ENCODE measurements around the gene GRM8. TPM values are rescaled to one million over a fixed set of nuclear protein-coding genes. Genes with fewer than 3 reads are reported as not detected.

The GRM8 gene
- total and polyA plus RNA-seq, 9 of the 15 experiments (the other 6 are each of a cell fraction or from before 2014, with no cell fraction given) = 0.13 TPM; not detected in 7

DNA sequence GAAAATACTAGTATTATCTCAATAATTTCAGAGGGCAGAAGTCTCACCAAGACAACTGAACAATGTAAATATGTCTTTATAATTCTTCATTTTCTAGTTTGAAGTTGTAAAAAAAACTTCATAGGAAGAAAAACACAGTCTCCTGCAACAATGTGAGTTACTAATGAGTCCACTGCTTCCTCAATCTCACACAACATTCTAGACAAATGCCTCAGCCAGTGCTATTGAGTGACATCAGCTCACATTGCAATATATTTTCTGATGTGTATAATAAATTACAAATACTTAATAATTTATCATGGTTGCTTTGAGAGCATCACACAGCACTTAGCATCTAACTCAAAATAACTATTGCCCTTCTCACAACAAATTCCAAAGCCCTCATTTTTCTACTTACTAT, 321.2 kb downstream of the GRM8 start:
- Histone ChIP-seq H3K79me2 (ENCODE audit: control insufficient read depth, insufficient read depth, low read length) (no peaks in the 10 kb centered on the region), H3K9me1 (ENCODE audit: control insufficient read depth, insufficient read depth, low read length) (no peaks in the 10 kb centered on the region), H3K4me1 (replicated peaks in 1 of 2; ENCODE audit: control insufficient read depth in 2 of 2, insufficient read depth in 2 of 2, low read length in 2 of 2) (no peaks in the 10 kb centered on the region), H3K27ac (ENCODE audit: extremely low read depth, low read depth, low read length) (no peak overlapping the region), H3K9ac (ENCODE audit: insufficient read depth in 1 of 2, low read depth in 2 of 2, low read length in 2 of 2) (no peak overlapping the region), H3K36me3 (ENCODE audit: control insufficient read depth, insufficient read depth, low read length) (no peaks in the 10 kb centered on the region), H2AFZ (ENCODE audit: low read depth, low read length) (no peak overlapping the region), H4K20me1 (replicated peaks; ENCODE audit: control insufficient read depth, insufficient read depth, low read length) (no peaks in the 10 kb centered on the region), H3K27me3 (ENCODE audit: control insufficient read depth in 2 of 2, insufficient read depth in 2 of 2, low read length in 2 of 2) (no peaks in the 10 kb centered on the region), H3K4me3 (no peak overlapping the region), H3K9me3 (replicated peaks; ENCODE audit: control insufficient read depth, insufficient read depth, low read depth, low read length) (no peaks in the 10 kb centered on the region; the same call in 1 of the 2 replicates), H3K4me2 (ENCODE audit: insufficient read depth, low read length) (no peak overlapping the region)
- ATAC-seq = no peak
- DNase-seq (ENCODE audit: extremely low read depth in 1 of 4, low spot score in 3 of 4) = no peak
- CTCF ChIA-PET (ENCODE audit: low intra/inter-chr PET ratio) = no interaction called here
- no TSS peak for BruUV-seq (replicated peaks)
- POLR2A ChIA-PET = no interaction called here
- intact Hi-C loops (cut with micrococcal nuclease) = no loop called here
- no peak for FAIRE-seq
- in situ Hi-C loops (cut with MboI) = no loop called here
- TF ChIP-seq, protein P1, sequence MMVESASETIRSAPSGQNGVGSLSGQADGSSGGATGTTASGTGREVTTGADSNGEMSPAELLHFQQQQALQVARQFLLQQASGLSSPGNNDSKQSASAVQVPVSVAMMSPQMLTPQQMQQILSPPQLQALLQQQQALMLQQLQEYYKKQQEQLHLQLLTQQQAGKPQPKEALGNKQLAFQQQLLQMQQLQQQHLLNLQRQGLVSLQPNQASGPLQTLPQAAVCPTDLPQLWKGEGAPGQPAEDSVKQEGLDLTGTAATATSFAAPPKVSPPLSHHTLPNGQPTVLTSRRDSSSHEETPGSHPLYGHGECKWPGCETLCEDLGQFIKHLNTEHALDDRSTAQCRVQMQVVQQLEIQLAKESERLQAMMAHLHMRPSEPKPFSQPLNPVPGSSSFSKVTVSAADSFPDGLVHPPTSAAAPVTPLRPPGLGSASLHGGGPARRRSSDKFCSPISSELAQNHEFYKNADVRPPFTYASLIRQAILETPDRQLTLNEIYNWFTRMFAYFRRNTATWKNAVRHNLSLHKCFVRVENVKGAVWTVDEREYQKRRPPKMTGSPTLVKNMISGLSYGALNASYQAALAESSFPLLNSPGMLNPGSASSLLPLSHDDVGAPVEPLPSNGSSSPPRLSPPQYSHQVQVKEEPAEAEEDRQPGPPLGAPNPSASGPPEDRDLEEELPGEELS (CRISPR knock-in tag; IDR thresholded peaks at IDR 0.05; ENCODE audit: borderline replicate concordance) = no peak
- TF ChIP-seq ZNF764 (CRISPR knock-in tag; IDR thresholded peaks at IDR 0.05; ENCODE audit: low read depth) (no peak), RBM22 (IDR thresholded peaks at IDR 0.05; ENCODE audit: low read depth, low read length, poor library complexity, severe bottlenecking) (no peak), SRSF3 (IDR thresholded peaks at IDR 0.05; ENCODE audit: insufficient read depth, low read length) (no peak), BRD4 (IDR thresholded peaks at IDR 0.05) (no peak), ARID3A (IDR thresholded peaks at IDR 0.05; ENCODE audit: borderline replicate concordance, low read depth, low read length) (no peak)
- TF ChIP-seq, protein P2, sequence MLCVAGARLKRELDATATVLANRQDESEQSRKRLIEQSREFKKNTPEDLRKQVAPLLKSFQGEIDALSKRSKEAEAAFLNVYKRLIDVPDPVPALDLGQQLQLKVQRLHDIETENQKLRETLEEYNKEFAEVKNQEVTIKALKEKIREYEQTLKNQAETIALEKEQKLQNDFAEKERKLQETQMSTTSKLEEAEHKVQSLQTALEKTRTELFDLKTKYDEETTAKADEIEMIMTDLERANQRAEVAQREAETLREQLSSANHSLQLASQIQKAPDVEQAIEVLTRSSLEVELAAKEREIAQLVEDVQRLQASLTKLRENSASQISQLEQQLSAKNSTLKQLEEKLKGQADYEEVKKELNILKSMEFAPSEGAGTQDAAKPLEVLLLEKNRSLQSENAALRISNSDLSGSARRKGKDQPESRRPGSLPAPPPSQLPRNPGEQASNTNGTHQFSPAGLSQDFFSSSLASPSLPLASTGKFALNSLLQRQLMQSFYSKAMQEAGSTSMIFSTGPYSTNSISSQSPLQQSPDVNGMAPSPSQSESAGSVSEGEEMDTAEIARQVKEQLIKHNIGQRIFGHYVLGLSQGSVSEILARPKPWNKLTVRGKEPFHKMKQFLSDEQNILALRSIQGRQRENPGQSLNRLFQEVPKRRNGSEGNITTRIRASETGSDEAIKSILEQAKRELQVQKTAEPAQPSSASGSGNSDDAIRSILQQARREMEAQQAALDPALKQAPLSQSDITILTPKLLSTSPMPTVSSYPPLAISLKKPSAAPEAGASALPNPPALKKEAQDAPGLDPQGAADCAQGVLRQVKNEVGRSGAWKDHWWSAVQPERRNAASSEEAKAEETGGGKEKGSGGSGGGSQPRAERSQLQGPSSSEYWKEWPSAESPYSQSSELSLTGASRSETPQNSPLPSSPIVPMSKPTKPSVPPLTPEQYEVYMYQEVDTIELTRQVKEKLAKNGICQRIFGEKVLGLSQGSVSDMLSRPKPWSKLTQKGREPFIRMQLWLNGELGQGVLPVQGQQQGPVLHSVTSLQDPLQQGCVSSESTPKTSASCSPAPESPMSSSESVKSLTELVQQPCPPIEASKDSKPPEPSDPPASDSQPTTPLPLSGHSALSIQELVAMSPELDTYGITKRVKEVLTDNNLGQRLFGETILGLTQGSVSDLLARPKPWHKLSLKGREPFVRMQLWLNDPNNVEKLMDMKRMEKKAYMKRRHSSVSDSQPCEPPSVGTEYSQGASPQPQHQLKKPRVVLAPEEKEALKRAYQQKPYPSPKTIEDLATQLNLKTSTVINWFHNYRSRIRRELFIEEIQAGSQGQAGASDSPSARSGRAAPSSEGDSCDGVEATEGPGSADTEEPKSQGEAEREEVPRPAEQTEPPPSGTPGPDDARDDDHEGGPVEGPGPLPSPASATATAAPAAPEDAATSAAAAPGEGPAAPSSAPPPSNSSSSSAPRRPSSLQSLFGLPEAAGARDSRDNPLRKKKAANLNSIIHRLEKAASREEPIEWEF (CRISPR knock-in tag; IDR thresholded peaks at IDR 0.05) = no peak

All from K562 (cell line).